ENCODE results near the gene BNIP2. TPM values are rescaled to one million over a fixed set of nuclear protein-coding genes. Genes with fewer than 3 reads are reported as not detected.
A peak's percentile ranks its signal among the peaks of the same experiment; 100 is the strongest.

Gene BNIP2, protein sequence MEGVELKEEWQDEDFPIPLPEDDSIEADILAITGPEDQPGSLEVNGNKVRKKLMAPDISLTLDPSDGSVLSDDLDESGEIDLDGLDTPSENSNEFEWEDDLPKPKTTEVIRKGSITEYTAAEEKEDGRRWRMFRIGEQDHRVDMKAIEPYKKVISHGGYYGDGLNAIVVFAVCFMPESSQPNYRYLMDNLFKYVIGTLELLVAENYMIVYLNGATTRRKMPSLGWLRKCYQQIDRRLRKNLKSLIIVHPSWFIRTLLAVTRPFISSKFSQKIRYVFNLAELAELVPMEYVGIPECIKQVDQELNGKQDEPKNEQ
- total RNA-seq = 83.2 TPM

DNA sequence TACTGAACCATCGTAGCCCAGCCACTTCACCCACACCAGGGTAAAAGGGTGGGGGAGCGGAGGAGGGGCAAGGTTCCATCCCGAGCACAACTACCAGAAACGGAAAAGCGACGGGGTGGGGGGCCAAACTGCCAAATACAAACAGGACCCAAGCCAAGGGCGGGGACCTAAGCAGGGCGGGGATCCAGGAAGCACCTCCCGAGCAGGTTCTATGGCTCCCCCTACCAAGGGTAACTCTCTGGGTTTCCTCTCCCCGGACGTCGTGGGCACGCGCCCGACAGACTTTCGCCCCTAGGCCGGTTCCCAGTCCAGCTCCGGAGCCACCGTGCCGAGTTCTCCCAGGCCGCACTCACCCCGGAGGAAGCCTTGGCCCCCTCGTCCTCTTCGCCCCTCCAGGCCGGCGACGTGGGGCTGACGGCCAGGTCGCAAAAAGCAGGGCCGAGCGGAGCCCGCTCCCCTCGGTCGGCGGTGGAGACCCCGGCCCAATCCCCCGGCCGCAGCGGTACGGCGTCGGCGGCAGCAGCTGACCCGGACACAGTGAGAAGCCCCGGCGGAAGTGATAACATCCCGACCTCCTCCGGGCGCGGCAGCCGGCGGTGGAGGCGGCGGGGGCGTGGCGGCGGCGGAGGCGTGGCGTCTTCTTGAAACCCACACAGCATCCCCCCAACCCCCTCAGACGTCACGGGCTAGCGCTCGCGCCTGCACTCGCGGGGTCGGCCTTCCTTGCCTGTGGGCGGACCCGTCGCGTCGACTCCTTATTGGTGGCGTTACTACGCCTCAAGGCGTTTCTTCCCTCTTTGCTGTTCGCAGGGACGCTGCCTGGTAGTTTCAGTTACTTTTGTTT lies at the start of gene BNIP2:
Gene BNIP2 (minus strand): TSS at position 539 of the 844 bp plus-strand sequence. CDS start 6,863 bp downstream, outside the sequence.
- Histone ChIP-seq H3K4me3 (peak within 1 kb of the TSS; percentile 92 to 100), H3K27me3 (no peaks in the 10 kb centered on the region), H3K36me3 (peaks cover 0 to 7% of the 10 kb centered on the region in 2 donors), H3K9me3 (no peaks in the 10 kb centered on the region), H3K4me1 (peaks cover 49% of the 10 kb centered on the region), H3K27ac (peak within 1 kb of the TSS; percentile 99)
- no peak for TF ChIP-seq CTCF (IDR thresholded peaks at IDR 0.05)
- peak; percentile 8 to 70 for TF ChIP-seq POLR2A (IDR thresholded peaks at IDR 0.05)
- peak; percentile 74 to 94 for TF ChIP-seq POLR2AphosphoS5 (IDR thresholded peaks at IDR 0.05; ENCODE audit: insufficient read depth in 1 of 2, low read depth in 1 of 2)
- intact Hi-C loops (cut with DNase I) = no loop called here
- DNase-seq (ENCODE audit: extremely low spot score in 2 of 2) = peak; percentile 98 to 99

- H3K36me3 ChIP-seq = no peaks in the 10 kb centered on the region
- intact Hi-C loops (cut with DNase I) = no loop called here
Measured at GRCh38 chr15:59738676-59739075, 49.6 kb upstream of the BNIP2 start.

GRCh38 chr15:59736181-59736580 lies 47.1 kb upstream of the BNIP2 start:
- no peak overlapping the region for H3K4me3 ChIP-seq
- peak in 1 of 2 donors; percentile 58 for DNase-seq (ENCODE audit: extremely low spot score in 2 of 2)
- no peak overlapping the region for H3K27ac ChIP-seq
- no peaks in the 10 kb centered on the region for H3K27me3 ChIP-seq
- H3K4me1 ChIP-seq = no peaks in the 10 kb centered on the region
- intact Hi-C loops (cut with DNase I) = no loop called here
- no peaks in the 10 kb centered on the region for H3K9me3 ChIP-seq
- TF ChIP-seq CTCF (IDR thresholded peaks at IDR 0.05) (no peak), POLR2AphosphoS5 (IDR thresholded peaks at IDR 0.05; ENCODE audit: insufficient read depth in 1 of 2, low read depth in 1 of 2) (no peak), POLR2A (IDR thresholded peaks at IDR 0.05) (no peak)
- no peaks in the 10 kb centered on the region for H3K36me3 ChIP-seq

More at GRCh38 chr15:59738676-59739075, 49.6 kb upstream of the BNIP2 start:
- TF ChIP-seq POLR2AphosphoS5 (IDR thresholded peaks at IDR 0.05; ENCODE audit: insufficient read depth in 1 of 2, low read depth in 1 of 2) (no peak), CTCF (IDR thresholded peaks at IDR 0.05) (no peak), POLR2A (IDR thresholded peaks at IDR 0.05) (no peak)
- H3K9me3 ChIP-seq = no peaks in the 10 kb centered on the region
- no peak for DNase-seq (ENCODE audit: extremely low spot score in 2 of 2)
- H3K27me3 ChIP-seq = no peaks in the 10 kb centered on the region
- no peak overlapping the region for H3K27ac ChIP-seq
- no peak overlapping the region for H3K4me3 ChIP-seq
- no peaks in the 10 kb centered on the region for H3K4me1 ChIP-seq

GRCh38 chr15:59725151-59725486 lies 36.0 kb upstream of the BNIP2 start:
- Histone ChIP-seq H3K27me3 (no peaks in the 10 kb centered on the region), H3K36me3 (no peaks in the 10 kb centered on the region), H3K4me1 (no peaks in the 10 kb centered on the region), H3K27ac (no peak overlapping the region), H3K4me3 (no peak overlapping the region), H3K9me3 (no peaks in the 10 kb centered on the region)
- TF ChIP-seq POLR2A (IDR thresholded peaks at IDR 0.05) (no peak), CTCF (IDR thresholded peaks at IDR 0.05) (no peak)
- DNase-seq (ENCODE audit: extremely low spot score in 2 of 2) = no peak
- intact Hi-C loops (cut with DNase I) = no loop called here
